Measurements from ENCODE around the gene ENTREP3.

Gene ENTREP3

GRCh38 chr1:155255243-155256007 lies at the start of gene ENTREP3:
Gene ENTREP3 (minus strand): TSS chr1:155255483. CDS start chr1:155254877, 606 bp downstream.
- H3K4me3 ChIP-seq (replicated peaks; ENCODE audit: low read depth, low read length): peak within 1 kb of the TSS; percentile 78
- no peak for TF ChIP-seq CTCF (IDR thresholded peaks at IDR 0.05; ENCODE audit: low read length, missing control alignments)
- DNase-seq (ENCODE audit: low read depth): peak; percentile 80

- DNase-seq (ENCODE audit: low read depth): no peak
- no peak for TF ChIP-seq CTCF (IDR thresholded peaks at IDR 0.05; ENCODE audit: low read length, missing control alignments)
- no peak overlapping the region for H3K4me3 ChIP-seq (replicated peaks; ENCODE audit: low read depth, low read length)
Observed at GRCh38 chr1:155304558-155305063, 49.3 kb upstream of the ENTREP3 start.

- TF ChIP-seq CTCF (IDR thresholded peaks at IDR 0.05; ENCODE audit: low read length, missing control alignments): no peak
- H3K4me3 ChIP-seq (replicated peaks; ENCODE audit: low read depth, low read length): no peak within 1 kb of the TSS
- no peak for DNase-seq (ENCODE audit: low read depth)
Observed at GRCh38 chr1:155301342-155301841, 46.1 kb upstream of the ENTREP3 start, which contains the start of gene PKLR. Gene PKLR (minus strand): TSS chr1:155301438. CDS start chr1:155301395, 43 bp downstream.

- no peak for DNase-seq (ENCODE audit: low read depth)
- no peak overlapping the region for H3K4me3 ChIP-seq (replicated peaks; ENCODE audit: low read depth, low read length)
- no peak for TF ChIP-seq CTCF (IDR thresholded peaks at IDR 0.05; ENCODE audit: low read length, missing control alignments)
Observed at GRCh38 chr1:155300553-155301329, 45.5 kb upstream of the ENTREP3 start.

GRCh38 chr1:155300024-155300423 lies 44.7 kb upstream of the ENTREP3 start:
- TF ChIP-seq CTCF (IDR thresholded peaks at IDR 0.05; ENCODE audit: low read length, missing control alignments): no peak
- DNase-seq (ENCODE audit: low read depth): no peak
- no peak overlapping the region for H3K4me3 ChIP-seq (replicated peaks; ENCODE audit: low read depth, low read length)

- DNase-seq (ENCODE audit: low read depth): no peak
- no peak for TF ChIP-seq CTCF (IDR thresholded peaks at IDR 0.05; ENCODE audit: low read length, missing control alignments)
- H3K4me3 ChIP-seq (replicated peaks; ENCODE audit: low read depth, low read length): no peak overlapping the region
Observed at GRCh38 chr1:155297384-155297783, 42.1 kb upstream of the ENTREP3 start.
